ENCODE measurements around the gene LBR.

- TF ChIP-seq CTCF (IDR thresholded peaks at IDR 0.05) (no peak), POLR2A (IDR thresholded peaks at IDR 0.05) (no peak)
Measured at GRCh38 chr1:225451840-225452515, 24.1 kb upstream of the LBR start.

Data from ovary (tissue), 3 donors.